Neural cell (in vitro differentiated cells): Measurements from ENCODE around the gene ARFGEF3.

ENCODE experiments used
- CTCF ChIP-seq: fragments of 450-650 bp; IDR thresholded peaks from 2 replicates; pipeline ENCODE4 v1.5.1; 2014; ENCODE audit warnings: antibody characterized with exemption, mild to moderate bottlenecking, moderate library complexity; ENCODE audit not compliant: poor library complexity, severe bottlenecking
- EP300 ChIP-seq: fragments of 450-650 bp; conservative IDR thresholded peaks from 2 replicates; pipeline ENCODE4 v1.6.1; 2014; ENCODE audit warnings: antibody characterized with exemption, mild to moderate bottlenecking, moderate library complexity; ENCODE audit not compliant: poor library complexity, severe bottlenecking
- EZH2 ChIP-seq: fragments of 200-600, 300-800 bp; shearing (Covaris generic), sonication (generic); IDR thresholded peaks from 2 replicates; pipeline ENCODE4 v1.6.1; 2014; ENCODE audit warnings: antibody characterized with exemption, low read length, borderline replicate concordance, mild to moderate bottlenecking; ENCODE audit not compliant: insufficient read depth, poor library complexity, severe bottlenecking
- POLR2AphosphoS5 ChIP-seq: IDR thresholded peaks from 2 replicates; pipeline ENCODE4 v1.6.1; 2012
- SMC3 ChIP-seq: fragments of 450-650 bp; conservative IDR thresholded peaks from 2 replicates; pipeline ENCODE4 v1.6.1; 2014; ENCODE audit warnings: antibody characterized with exemption, mild to moderate bottlenecking, moderate library complexity; ENCODE audit not compliant: poor library complexity
- TAF1 ChIP-seq: IDR thresholded peaks from 2 replicates; pipeline ENCODE4 v1.6.1; 2012; ENCODE audit warnings: low read depth

- TF ChIP-seq EZH2 (no peak), CTCF (no peak), EP300 (no peak), POLR2AphosphoS5 (no peak), SMC3 (no peak), TAF1 (no peak)
Measured at GRCh38 chr6:138241381-138241780, 79.6 kb downstream of the ARFGEF3 start.
